ENCODE measurements around the gene NACA2. TPM values are rescaled to one million over a fixed set of nuclear protein-coding genes. Genes with fewer than 3 reads are reported as not detected.

The NACA2 gene
- total and polyA plus RNA-seq, 11 donors, result 0.11 TPM; not detected in 10

DNA sequence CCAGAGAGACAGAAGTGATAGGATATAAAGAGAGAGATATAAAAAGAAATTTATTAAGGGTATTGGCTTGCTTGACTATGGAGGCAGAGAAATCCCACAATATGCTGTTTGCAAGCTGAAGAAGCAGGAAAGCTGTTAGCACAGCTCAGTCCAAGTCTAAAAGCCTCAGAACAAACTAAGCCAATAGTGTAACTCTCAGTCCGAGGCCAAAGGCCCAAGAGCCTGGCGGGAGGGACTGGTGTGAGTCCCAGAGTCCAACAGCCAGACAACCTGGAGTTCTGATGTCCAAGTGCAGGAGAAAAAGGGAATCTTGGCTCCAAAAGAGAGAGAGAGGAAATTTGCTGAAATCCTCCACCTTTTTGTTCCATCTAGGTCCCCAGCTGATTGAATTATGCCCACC is 30.3 kb upstream of the NACA2 start:
- no peaks in the 10 kb centered on the region for H3K4me1 ChIP-seq
- no peak overlapping the region for H3K27ac ChIP-seq
- WGBS, 4 donors, result 84 to 90% (median 88%) methylated on average over 2 of the region's 2 CpGs
- TF ChIP-seq POLR2A (IDR thresholded peaks at IDR 0.05), result no peak
- TF ChIP-seq, protein P1, sequence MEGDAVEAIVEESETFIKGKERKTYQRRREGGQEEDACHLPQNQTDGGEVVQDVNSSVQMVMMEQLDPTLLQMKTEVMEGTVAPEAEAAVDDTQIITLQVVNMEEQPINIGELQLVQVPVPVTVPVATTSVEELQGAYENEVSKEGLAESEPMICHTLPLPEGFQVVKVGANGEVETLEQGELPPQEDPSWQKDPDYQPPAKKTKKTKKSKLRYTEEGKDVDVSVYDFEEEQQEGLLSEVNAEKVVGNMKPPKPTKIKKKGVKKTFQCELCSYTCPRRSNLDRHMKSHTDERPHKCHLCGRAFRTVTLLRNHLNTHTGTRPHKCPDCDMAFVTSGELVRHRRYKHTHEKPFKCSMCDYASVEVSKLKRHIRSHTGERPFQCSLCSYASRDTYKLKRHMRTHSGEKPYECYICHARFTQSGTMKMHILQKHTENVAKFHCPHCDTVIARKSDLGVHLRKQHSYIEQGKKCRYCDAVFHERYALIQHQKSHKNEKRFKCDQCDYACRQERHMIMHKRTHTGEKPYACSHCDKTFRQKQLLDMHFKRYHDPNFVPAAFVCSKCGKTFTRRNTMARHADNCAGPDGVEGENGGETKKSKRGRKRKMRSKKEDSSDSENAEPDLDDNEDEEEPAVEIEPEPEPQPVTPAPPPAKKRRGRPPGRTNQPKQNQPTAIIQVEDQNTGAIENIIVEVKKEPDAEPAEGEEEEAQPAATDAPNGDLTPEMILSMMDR (IDR thresholded peaks at IDR 0.05), result no peak
- peaks cover 0 to 3% (median 0%) of the 10 kb centered on the region in 9 donors for H3K27me3 ChIP-seq
- ATAC-seq (no peak), DNase-seq (no peak)
- no peak overlapping the region for H3K4me3 ChIP-seq
- H3K9me3 ChIP-seq, result peaks cover 0 to 25% (median 15%) of the 10 kb centered on the region in 12 donors
- intact Hi-C loops (cut with DNase I), result no loop called here
- no peaks in the 10 kb centered on the region for H3K36me3 ChIP-seq

DNA sequence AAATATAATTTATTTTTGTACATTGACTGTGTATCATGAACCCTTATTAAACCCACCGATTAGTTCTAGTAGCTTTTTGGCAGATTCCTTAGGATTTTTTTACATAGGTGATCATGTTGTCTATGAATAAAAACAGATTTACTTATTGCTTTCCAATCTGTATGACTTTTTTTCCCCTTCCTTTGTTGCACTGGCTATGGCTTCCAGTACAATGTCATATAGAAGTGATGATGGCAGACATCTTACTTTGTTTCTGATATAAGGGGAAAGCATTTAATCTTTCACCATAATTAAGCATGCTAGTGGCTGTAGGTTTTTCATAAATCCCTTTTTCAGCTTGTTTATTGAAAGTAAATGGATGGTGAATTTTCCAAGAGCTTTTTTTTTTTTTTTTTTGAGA is 28.9 kb upstream of the NACA2 start:
- Histone ChIP-seq H3K9me3 (peaks cover 0 to 25% (median 15%) of the 10 kb centered on the region in 12 donors), H3K36me3 (no peaks in the 10 kb centered on the region), H3K4me1 (no peaks in the 10 kb centered on the region), H3K27me3 (peaks cover 0 to 3% (median 0%) of the 10 kb centered on the region in 9 donors), H3K4me3 (no peak overlapping the region), H3K27ac (no peak overlapping the region)
- no peak for ATAC-seq
- no peak for TF ChIP-seq POLR2A (IDR thresholded peaks at IDR 0.05)
- TF ChIP-seq, protein P1 (IDR thresholded peaks at IDR 0.05), result no peak
- 93 to 98% (median 97%) methylated on average over 1 of the region's 1 CpG for WGBS, 4 donors
- no peak for DNase-seq
- intact Hi-C loops (cut with DNase I), result no loop called here

DNA sequence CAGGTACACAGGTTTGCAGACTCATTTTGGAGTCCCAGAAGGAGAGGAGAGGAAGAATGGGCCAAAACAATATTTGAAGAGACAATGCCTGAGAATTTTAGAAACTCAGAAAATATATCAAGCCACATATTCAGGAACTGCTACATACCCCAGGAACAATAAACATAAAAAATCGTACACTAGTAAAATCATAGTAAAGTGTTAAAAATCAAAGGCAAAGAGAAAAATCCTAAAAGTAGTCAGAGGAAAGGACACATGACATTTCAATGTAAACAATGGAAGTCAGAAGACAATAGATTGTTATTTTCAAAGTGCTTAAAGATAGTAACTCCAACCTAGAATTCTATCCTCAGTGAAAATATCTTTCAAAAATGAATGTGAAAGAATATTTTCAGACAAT is 28.5 kb upstream of the NACA2 start:
- TF ChIP-seq POLR2A (IDR thresholded peaks at IDR 0.05), result no peak
- TF ChIP-seq, protein P1 (IDR thresholded peaks at IDR 0.05), result no peak
- H3K27ac ChIP-seq, result no peak overlapping the region
- DNase-seq (no peak), ATAC-seq (no peak)
- peaks cover 0 to 25% (median 15%) of the 10 kb centered on the region in 12 donors for H3K9me3 ChIP-seq
- no peak overlapping the region for H3K4me3 ChIP-seq
- 76 to 86% (median 83%) methylated on average over 1 of the region's 1 CpG for WGBS, 4 donors
- intact Hi-C loops (cut with DNase I), result no loop called here
- H3K36me3 ChIP-seq, result no peaks in the 10 kb centered on the region
- peaks cover 0 to 2% (median 0%) of the 10 kb centered on the region in 9 donors for H3K27me3 ChIP-seq
- H3K4me1 ChIP-seq, result no peaks in the 10 kb centered on the region

DNA sequence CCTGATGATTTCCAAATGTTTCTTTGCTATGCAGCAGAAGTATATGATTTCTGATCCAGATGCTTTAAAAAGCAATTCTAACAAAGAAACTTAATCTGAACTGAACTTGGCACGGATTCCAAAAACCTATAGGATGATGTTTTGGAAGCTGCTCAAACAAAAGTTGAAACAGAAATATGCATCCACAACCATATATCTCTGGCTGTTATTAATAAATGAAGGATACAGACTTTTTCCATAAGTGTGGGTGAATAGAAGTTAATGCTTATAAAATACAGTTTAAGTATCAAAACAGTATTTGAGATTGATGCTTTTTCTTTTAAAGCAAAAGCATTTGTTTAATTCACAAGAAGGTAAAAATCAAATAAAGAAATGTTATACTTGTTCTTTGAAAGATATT is 27.9 kb upstream of the NACA2 start:
- no peaks in the 10 kb centered on the region for H3K27me3 ChIP-seq
- 66 to 71% (median 68%) methylated on average over 1 of the region's 1 CpG for WGBS, 4 donors
- intact Hi-C loops (cut with DNase I), result no loop called here
- ATAC-seq (no peak), DNase-seq (no peak)
- peaks cover 0 to 25% (median 15%) of the 10 kb centered on the region in 12 donors for H3K9me3 ChIP-seq
- TF ChIP-seq, protein P1 (IDR thresholded peaks at IDR 0.05), result no peak
- no peak for TF ChIP-seq POLR2A (IDR thresholded peaks at IDR 0.05)
- H3K27ac ChIP-seq, result no peak overlapping the region
- H3K4me3 ChIP-seq, result no peak overlapping the region
- H3K4me1 ChIP-seq, result no peaks in the 10 kb centered on the region
- no peaks in the 10 kb centered on the region for H3K36me3 ChIP-seq
